IPS-18a (cell line): ENCODE results near the gene TH.

ENCODE experiments used
- H3K27ac ChIP-seq: one replicate; pipeline ENCODE4 v1.5.1; 2013; ENCODE audit warnings: low read length
- H3K27me3 ChIP-seq: one replicate; pipeline ENCODE4 v1.6.1; 2013; ENCODE audit warnings: mild to moderate bottlenecking, low read length; ENCODE audit not compliant: control insufficient read depth, insufficient read depth
- H3K36me3 ChIP-seq: one replicate; pipeline ENCODE4 v1.6.1; 2013; ENCODE audit warnings: low read depth, low read length; ENCODE audit not compliant: control insufficient read depth
- H3K4me1 ChIP-seq: one replicate; pipeline ENCODE4 v1.6.1; 2013; ENCODE audit warnings: low read depth, low read length; ENCODE audit not compliant: control insufficient read depth
- H3K4me3 ChIP-seq: one replicate; pipeline ENCODE4 v1.5.1; 2013; ENCODE audit warnings: low read length
- H3K9ac ChIP-seq: one replicate; pipeline ENCODE4 v1.6.1; 2013; ENCODE audit warnings: mild to moderate bottlenecking, low read length, moderate library complexity
- H3K9me3 ChIP-seq: one replicate; pipeline ENCODE4 v1.6.1; 2013; ENCODE audit warnings: low read depth, low read length; ENCODE audit not compliant: control insufficient read depth

TH gene

GRCh38 chr11:2138431-2139122, 33.0 kb downstream of the TH start:
- Histone ChIP-seq H3K36me3 (no peaks in the 10 kb centered on the region), H3K27ac (no peak overlapping the region), H3K9me3 (no peaks in the 10 kb centered on the region), H3K9ac (no peak overlapping the region), H3K27me3 (peaks cover 97% of the 10 kb centered on the region), H3K4me3 (no peak overlapping the region), H3K4me1 (peaks cover 6% of the 10 kb centered on the region)

DNA sequence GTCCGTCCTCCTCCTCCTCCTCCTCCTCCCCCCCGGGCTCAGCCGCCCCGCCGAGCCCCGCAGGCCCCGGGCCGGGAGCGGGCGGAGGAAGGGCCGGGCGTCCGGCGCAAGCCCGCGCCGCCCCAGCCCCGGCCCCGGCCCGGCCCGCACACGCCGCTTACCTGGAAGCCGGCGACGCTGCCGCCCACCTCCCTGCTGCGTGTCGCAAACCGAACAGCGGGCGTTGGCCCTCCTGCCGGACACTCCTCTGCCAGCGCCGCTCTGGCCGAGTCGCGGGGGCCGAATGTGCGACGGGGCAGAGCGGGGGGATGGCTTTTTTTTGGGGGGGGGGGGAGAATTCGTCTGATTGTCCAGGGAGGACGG, 33.6 kb downstream of the TH start:
- H3K9ac ChIP-seq: no peak overlapping the region
- peaks cover 97% of the 10 kb centered on the region for H3K27me3 ChIP-seq
- H3K27ac ChIP-seq: no peak overlapping the region
- no peaks in the 10 kb centered on the region for H3K9me3 ChIP-seq
- H3K36me3 ChIP-seq: no peaks in the 10 kb centered on the region
- H3K4me3 ChIP-seq: no peak overlapping the region
- H3K4me1 ChIP-seq: peaks cover 5% of the 10 kb centered on the region

DNA sequence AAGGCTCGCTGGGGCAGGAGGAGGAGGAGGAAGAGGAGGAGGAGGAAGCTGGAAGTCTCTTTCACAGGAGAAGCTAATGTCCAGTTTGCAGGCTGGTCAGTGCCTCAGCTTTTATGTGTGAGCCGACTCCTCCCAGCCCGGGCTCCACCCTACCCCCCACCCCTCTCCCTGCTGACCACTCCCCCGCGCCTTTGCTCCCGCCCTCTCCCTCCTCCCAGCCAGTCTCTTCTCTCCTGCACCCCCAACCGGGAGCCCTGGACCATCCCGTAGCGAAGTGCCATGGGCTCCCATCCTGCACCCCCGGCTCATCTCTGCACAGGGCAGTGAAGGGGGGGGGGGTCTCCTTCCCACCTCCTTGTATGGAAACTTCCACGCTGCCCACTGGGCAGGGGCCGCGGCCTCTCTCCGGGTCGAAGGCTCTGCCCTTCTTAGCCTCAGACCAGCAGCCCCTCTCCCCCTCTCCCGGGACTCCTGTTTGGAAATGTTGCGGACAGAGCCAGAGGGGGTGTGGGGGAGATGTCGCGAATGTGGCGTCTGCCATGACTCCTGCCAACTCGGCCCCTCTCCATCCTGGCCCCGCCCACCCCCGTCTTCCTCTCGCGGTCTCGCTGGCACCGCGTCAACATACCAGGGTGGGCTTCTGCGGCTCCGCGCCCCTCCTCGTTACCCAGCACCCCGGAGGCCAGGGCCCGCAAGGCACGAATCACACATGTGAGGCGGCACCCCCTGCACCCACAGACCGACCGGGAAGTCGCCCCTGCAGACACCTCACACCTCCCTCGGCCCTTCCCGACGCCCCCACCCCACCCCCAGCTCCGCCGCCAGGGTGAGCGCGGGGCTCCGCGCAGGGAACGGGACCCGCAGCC, 34.2 kb downstream of the TH start:
- H3K9me3 ChIP-seq: no peaks in the 10 kb centered on the region
- H3K36me3 ChIP-seq: no peaks in the 10 kb centered on the region
- peaks cover 5% of the 10 kb centered on the region for H3K4me1 ChIP-seq
- peak overlapping the region; percentile 47 for H3K4me3 ChIP-seq
- peaks cover 97% of the 10 kb centered on the region for H3K27me3 ChIP-seq
- no peak overlapping the region for H3K9ac ChIP-seq
- H3K27ac ChIP-seq: no peak overlapping the region

- Histone ChIP-seq H3K36me3 (no peaks in the 10 kb centered on the region), H3K27me3 (peaks cover 97% of the 10 kb centered on the region), H3K27ac (no peak overlapping the region), H3K9me3 (no peaks in the 10 kb centered on the region), H3K9ac (no peak overlapping the region), H3K4me1 (peaks cover 5% of the 10 kb centered on the region), H3K4me3 (peak overlapping the region; percentile 47)
Observed at GRCh38 chr11:2136952-2137201, 34.7 kb downstream of the TH start.

GRCh38 chr11:2136209-2136951, 35.2 kb downstream of the TH start:
- Histone ChIP-seq H3K36me3 (no peaks in the 10 kb centered on the region), H3K9me3 (no peaks in the 10 kb centered on the region), H3K9ac (no peak overlapping the region), H3K27me3 (peaks cover 94% of the 10 kb centered on the region), H3K4me1 (peaks cover 5% of the 10 kb centered on the region), H3K27ac (no peak overlapping the region), H3K4me3 (no peak overlapping the region)

DNA sequence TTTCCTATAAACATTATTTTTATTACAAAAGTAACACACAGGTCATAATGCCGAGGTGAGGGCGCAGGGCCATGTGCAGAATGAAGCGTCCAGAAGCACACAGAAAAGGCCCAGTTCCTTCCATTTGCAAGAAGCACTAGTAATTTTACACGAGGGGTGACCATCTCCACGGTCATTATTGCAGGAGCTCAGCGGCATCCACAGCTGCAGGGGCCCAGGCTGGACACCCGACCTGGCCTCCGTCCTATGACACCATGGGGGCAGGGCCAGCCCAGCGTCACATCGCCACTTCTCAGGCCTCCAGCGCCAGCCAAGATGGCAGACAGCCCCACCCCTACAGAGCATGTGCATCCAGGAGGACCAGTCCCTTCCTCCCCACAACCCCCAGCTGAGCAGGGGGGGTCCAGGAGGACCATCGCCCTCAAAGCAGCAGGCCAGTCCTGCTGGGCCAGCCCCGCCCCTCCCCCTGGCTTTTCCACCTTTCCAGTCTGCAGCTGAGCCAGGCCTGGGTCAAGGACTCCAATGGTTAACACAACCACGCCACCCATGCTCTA, 35.9 kb downstream of the TH start:
- Histone ChIP-seq H3K27ac (no peak overlapping the region), H3K36me3 (no peaks in the 10 kb centered on the region), H3K9ac (no peak overlapping the region), H3K4me3 (no peak overlapping the region), H3K27me3 (peaks cover 87% of the 10 kb centered on the region), H3K4me1 (peaks cover 5% of the 10 kb centered on the region), H3K9me3 (no peaks in the 10 kb centered on the region)

DNA sequence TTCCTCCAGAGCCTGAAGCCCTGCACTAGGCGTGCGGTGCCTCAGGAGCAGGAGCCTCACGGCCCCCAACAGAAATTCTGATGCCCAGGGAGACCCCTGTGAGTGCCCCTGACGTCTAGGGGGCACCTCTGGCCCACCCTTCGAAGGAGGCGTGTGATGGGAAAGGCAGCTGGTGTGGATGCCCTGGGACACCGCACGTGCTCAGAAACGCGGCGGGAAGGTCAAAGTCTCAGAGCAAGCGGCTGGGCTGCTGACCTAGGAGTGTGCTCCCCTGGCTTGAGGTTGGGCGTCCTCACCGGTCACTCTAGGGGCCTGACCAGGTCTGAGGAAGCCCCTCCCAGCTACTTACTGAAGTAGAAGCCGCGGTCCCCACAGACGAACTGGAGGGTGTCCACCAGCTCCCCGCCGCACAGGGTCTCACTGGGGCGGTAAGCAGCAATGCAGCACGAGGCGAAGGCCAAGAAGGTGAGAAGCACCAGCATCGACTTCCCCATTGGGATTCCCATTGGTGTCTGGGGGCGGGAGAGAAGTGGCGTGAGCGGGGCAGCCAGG, 36.5 kb downstream of the TH start:
- Histone ChIP-seq H3K36me3 (no peaks in the 10 kb centered on the region), H3K27me3 (peaks cover 81% of the 10 kb centered on the region), H3K9ac (no peak overlapping the region)

DNA sequence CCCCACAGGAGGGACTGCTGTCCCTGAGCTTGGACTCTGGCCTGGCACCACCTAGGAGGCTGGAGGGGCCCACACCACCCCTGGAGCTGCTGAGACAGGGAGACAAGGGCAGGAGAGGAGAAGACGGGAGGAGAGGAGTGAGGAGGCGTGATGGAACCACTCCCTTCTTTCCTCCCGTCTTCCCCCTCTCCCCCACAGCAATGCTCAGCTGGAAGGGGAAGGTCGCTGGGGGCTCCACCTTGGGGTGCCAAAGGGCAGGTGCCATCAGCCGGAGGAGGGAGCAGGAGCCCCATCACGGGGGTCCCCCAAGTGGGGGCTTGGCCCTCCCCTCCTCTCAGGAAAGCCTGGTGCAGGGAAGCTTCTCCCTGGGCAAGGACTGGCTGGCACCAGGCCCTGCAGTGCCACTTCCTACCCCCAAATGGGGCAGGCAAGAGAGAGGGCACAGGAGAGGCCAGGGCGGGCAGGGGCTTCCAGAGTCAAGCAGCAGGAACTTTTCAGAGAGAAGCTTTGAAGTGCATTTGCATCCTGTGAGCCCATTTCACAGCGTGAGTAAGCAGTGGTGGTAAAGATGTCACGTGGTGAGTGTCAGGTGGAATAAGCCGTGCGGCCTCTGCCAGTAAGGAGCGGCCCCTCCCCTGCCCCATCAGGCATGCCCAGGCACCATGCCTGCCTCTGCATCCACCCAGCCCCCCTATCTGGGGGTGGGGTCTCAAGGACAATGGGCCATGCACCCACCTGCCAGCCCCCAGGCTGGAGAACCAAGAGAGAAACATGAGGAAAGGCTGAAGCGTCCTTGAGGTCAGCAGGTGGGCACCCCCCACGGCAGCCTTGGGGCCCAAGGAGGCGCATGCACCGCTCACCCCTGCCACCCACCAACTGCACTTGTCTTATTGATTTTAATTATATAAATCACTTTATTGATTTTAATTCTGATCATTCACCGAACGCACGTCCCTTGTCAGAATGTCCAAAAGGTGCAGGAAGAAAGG, 37.3 kb downstream of the TH start:
- peaks cover 74% of the 10 kb centered on the region for H3K27me3 ChIP-seq

More for the DNA sequence above, 36.5 kb downstream of the TH start:
- Histone ChIP-seq H3K4me3 (no peak overlapping the region), H3K4me1 (peaks cover 5% of the 10 kb centered on the region), H3K27ac (no peak overlapping the region), H3K9me3 (no peaks in the 10 kb centered on the region)

GRCh38 chr11:2133241-2134021, 38.2 kb downstream of the TH start:
- Histone ChIP-seq H3K27ac (no peak overlapping the region), H3K4me1 (peaks cover 5% of the 10 kb centered on the region), H3K9ac (no peak overlapping the region), H3K36me3 (no peaks in the 10 kb centered on the region), H3K9me3 (no peaks in the 10 kb centered on the region), H3K27me3 (peaks cover 67% of the 10 kb centered on the region), H3K4me3 (no peak overlapping the region)

More for the DNA sequence above, 37.3 kb downstream of the TH start:
- no peaks in the 10 kb centered on the region for H3K36me3 ChIP-seq
- no peak overlapping the region for H3K9ac ChIP-seq
- H3K9me3 ChIP-seq: no peaks in the 10 kb centered on the region
- H3K27ac ChIP-seq: no peak overlapping the region
- no peak overlapping the region for H3K4me3 ChIP-seq
- H3K4me1 ChIP-seq: peaks cover 5% of the 10 kb centered on the region

DNA sequence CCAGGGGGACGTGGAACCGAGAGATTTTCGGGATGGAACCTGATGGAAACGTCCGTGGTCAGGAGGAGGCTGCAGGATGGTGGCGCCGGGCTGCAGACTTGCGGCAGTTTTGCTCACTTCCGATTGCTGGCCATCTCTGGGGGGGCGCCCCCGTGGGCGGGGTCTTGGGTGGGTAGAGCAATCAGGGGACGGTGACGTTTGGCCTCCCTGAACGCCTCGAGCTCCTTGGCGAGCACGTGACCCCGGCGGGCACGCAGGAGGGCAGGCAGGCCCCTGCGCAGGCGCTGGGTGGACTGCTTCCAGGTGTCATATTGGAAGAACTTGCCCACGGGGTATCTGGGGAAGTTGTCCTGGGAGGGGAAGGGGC, 38.8 kb downstream of the TH start:
- H3K4me1 ChIP-seq: peaks cover 5% of the 10 kb centered on the region
- no peak overlapping the region for H3K4me3 ChIP-seq
- no peak overlapping the region for H3K27ac ChIP-seq
- no peaks in the 10 kb centered on the region for H3K9me3 ChIP-seq
- H3K36me3 ChIP-seq: no peaks in the 10 kb centered on the region
- peaks cover 62% of the 10 kb centered on the region for H3K27me3 ChIP-seq
- no peak overlapping the region for H3K9ac ChIP-seq
